ENCODE data around the gene GSTM4.

DNA sequence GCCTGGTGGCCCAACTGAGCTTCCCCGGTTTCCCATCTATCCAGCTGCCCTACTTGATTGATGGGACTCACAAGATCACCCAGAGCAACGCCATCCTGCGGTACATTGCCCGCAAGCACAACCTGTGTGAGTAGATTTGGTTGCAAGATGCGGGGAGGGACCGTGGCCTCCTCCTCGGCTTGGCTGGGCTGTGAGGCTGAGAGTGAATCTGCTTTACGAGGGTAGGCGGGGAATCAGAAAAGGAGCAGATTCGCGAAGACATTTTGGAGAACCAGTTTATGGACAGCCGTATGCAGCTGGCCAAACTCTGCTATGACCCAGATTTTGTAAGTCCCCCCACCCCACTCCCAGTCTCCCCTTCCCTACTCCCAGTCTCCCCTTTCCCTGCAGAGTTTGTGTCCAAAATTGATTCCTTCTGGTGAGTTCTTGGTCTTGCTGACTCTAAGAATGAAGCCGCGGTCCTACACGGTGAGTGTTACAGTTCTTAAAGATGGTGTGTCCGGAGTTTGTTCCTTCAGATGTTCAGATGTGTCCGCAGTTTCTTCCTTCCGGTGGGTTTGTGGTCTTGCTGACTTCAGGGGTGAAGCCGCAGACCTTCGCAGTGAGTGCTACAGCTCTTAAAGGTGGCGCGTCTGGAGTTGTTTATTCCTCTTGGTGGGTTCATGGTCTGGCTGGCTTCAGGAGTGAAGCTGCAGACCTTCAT, 13.5 kb downstream of the GSTM4 start:
- TF ChIP-seq, protein P1, sequence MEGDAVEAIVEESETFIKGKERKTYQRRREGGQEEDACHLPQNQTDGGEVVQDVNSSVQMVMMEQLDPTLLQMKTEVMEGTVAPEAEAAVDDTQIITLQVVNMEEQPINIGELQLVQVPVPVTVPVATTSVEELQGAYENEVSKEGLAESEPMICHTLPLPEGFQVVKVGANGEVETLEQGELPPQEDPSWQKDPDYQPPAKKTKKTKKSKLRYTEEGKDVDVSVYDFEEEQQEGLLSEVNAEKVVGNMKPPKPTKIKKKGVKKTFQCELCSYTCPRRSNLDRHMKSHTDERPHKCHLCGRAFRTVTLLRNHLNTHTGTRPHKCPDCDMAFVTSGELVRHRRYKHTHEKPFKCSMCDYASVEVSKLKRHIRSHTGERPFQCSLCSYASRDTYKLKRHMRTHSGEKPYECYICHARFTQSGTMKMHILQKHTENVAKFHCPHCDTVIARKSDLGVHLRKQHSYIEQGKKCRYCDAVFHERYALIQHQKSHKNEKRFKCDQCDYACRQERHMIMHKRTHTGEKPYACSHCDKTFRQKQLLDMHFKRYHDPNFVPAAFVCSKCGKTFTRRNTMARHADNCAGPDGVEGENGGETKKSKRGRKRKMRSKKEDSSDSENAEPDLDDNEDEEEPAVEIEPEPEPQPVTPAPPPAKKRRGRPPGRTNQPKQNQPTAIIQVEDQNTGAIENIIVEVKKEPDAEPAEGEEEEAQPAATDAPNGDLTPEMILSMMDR (IDR thresholded peaks at IDR 0.05; ENCODE audit: insufficient read depth, low read length): no peak
- TF ChIP-seq POLR2AphosphoS5 (IDR thresholded peaks at IDR 0.05; ENCODE audit: low read depth): 0 out of 2 replicates have a peak, but pooled peaks have one; percentile 40
- TF ChIP-seq, protein P2, sequence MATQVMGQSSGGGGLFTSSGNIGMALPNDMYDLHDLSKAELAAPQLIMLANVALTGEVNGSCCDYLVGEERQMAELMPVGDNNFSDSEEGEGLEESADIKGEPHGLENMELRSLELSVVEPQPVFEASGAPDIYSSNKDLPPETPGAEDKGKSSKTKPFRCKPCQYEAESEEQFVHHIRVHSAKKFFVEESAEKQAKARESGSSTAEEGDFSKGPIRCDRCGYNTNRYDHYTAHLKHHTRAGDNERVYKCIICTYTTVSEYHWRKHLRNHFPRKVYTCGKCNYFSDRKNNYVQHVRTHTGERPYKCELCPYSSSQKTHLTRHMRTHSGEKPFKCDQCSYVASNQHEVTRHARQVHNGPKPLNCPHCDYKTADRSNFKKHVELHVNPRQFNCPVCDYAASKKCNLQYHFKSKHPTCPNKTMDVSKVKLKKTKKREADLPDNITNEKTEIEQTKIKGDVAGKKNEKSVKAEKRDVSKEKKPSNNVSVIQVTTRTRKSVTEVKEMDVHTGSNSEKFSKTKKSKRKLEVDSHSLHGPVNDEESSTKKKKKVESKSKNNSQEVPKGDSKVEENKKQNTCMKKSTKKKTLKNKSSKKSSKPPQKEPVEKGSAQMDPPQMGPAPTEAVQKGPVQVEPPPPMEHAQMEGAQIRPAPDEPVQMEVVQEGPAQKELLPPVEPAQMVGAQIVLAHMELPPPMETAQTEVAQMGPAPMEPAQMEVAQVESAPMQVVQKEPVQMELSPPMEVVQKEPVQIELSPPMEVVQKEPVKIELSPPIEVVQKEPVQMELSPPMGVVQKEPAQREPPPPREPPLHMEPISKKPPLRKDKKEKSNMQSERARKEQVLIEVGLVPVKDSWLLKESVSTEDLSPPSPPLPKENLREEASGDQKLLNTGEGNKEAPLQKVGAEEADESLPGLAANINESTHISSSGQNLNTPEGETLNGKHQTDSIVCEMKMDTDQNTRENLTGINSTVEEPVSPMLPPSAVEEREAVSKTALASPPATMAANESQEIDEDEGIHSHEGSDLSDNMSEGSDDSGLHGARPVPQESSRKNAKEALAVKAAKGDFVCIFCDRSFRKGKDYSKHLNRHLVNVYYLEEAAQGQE (IDR thresholded peaks at IDR 0.05; ENCODE audit: insufficient replicate concordance, low read depth): no peak
- TF ChIP-seq GABPA (IDR thresholded peaks at IDR 0.05; ENCODE audit: low read depth): peak; percentile 48; the same call in 1 of the 2 replicates
- no peak for TF ChIP-seq SPI1 (IDR thresholded peaks at IDR 0.05; ENCODE audit: borderline replicate concordance, low read depth)
